Smooth muscle cell (in vitro differentiated cells): ENCODE results near the gene LDLRAD4. TPM values are rescaled to one million over a fixed set of nuclear protein-coding genes. Genes with fewer than 3 reads are reported as not detected.

Source experiments
- DNase-seq: peaks from one replicate; lab custom pipeline; 2025; ENCODE audit not compliant: unreplicated experiment; lab: John Stamatoyannopoulos, UW
- H2AFZ ChIP-seq: fragments of 200-600 bp; sonication (generic); 2 replicates; pipeline ENCODE4 v1.6.0; 2016; ENCODE audit warnings: antibody characterized with exemption, low read depth, mild to moderate bottlenecking
- H3F3A ChIP-seq: fragments of 200-600 bp; sonication (generic); 2 replicates; pipeline ENCODE4 v1.6.0; 2017; ENCODE audit warnings: antibody characterized with exemption, low read depth
- H3K27ac ChIP-seq: fragments of 200-600 bp; sonication (generic); 2 replicates; pipeline ENCODE4 v1.5.1; 2016; ENCODE audit warnings: low read depth, mild to moderate bottlenecking
- H3K27me3 ChIP-seq: fragments of 200-600 bp; sonication (generic); 2 replicates; pipeline ENCODE4 v1.6.1; 2016; ENCODE audit warnings: low read depth, mild to moderate bottlenecking
- H3K36me3 ChIP-seq: fragments of 200-600 bp; sonication (generic); 2 replicates; pipeline ENCODE4 v1.5.1; 2016; ENCODE audit warnings: low read depth
- H3K4me1 ChIP-seq: fragments of 200-600 bp; sonication (generic); 2 replicates; pipeline ENCODE4 v1.5.1; 2016; ENCODE audit warnings: low read depth
- H3K4me2 ChIP-seq: fragments of 200-600 bp; sonication (generic); 2 replicates; pipeline ENCODE4 v1.6.0; 2016; ENCODE audit warnings: mild to moderate bottlenecking
- H3K4me3 ChIP-seq: fragments of 200-600 bp; sonication (generic); 2 replicates; pipeline ENCODE4 v1.5.1; 2016; ENCODE audit warnings: mild to moderate bottlenecking
- H3K79me2 ChIP-seq: fragments of 200-600 bp; sonication (generic); 2 replicates; pipeline ENCODE4 v1.6.0; 2016; ENCODE audit warnings: low read depth, mild to moderate bottlenecking
- H3K9ac ChIP-seq: fragments of 200-600 bp; sonication (generic); 2 replicates; pipeline ENCODE4 v1.6.0; 2016; ENCODE audit warnings: low read depth
- H3K9me3 ChIP-seq: fragments of 200-600 bp; sonication (generic); replicated peaks from 2 replicates; pipeline ENCODE4 v1.5.1; 2016; ENCODE audit warnings: low read depth
- H4K20me1 ChIP-seq: fragments of 200-600 bp; sonication (generic); 2 replicates; pipeline ENCODE4 v1.6.0; 2016; ENCODE audit warnings: low read depth
- CTCF ChIP-seq: fragments of 200-600 bp; sonication (generic); IDR thresholded peaks from 2 replicates; pipeline ENCODE4 v1.5.1; 2017; ENCODE audit warnings: borderline replicate concordance, mild to moderate bottlenecking, antibody characterized with exemption; ENCODE audit not compliant: insufficient read depth, poor library complexity, severe bottlenecking
- WGBS: methylation state at CpG from one replicate; pipeline ENCODE4 v1.1.7; 2016; ENCODE audit warnings: low lambda C conversion rate; 5-methylcytosine and 5-hydroxymethylcytosine counted together
- polyA plus RNA-seq: library from polyadenylated mRNA; unstranded; fragments of >200 nt; fragmentation: Nextera tagmentation; extraction: Ambion mirVana; gene quantifications from 2 replicates; pipeline ENCODE4 v1.2.1, GENCODE V29; 2016
- total RNA-seq: library from RNA; depleted of rRNA; stranded (reverse); fragments of >200 nt; gene quantifications from 2 replicates; pipeline ENCODE4 v1.2.3, GENCODE V29; 2014

Gene LDLRAD4
- total and polyA plus RNA-seq, 2 experiments from 2014 or later = 36.2 to 48.3 TPM

- no peak overlapping the region for H3K4me3 ChIP-seq
- no peak for DNase-seq
- no peaks in the 10 kb centered on the region for H3F3A ChIP-seq
- H3K27ac ChIP-seq = no peak overlapping the region
- TF ChIP-seq CTCF = no peak
- WGBS = 86% methylated on average over 3 of the region's 3 CpGs
- H3K27me3 ChIP-seq = no peaks in the 10 kb centered on the region
- no peak overlapping the region for H3K4me2 ChIP-seq
- no peak overlapping the region for H2AFZ ChIP-seq
- no peaks in the 10 kb centered on the region for H3K36me3 ChIP-seq
- H3K9me3 ChIP-seq = peaks cover 4% of the 10 kb centered on the region
- no peaks in the 10 kb centered on the region for H4K20me1 ChIP-seq
- no peaks in the 10 kb centered on the region for H3K4me1 ChIP-seq
- H3K9ac ChIP-seq = no peak overlapping the region
- H3K79me2 ChIP-seq = no peaks in the 10 kb centered on the region
Observed at GRCh38 chr18:13201292-13201691, 17.3 kb upstream of the LDLRAD4 start.

GRCh38 chr18:13202571-13202970 lies 16.0 kb upstream of the LDLRAD4 start:
- no peak for DNase-seq
- Histone ChIP-seq H3K4me3 (no peak overlapping the region), H3K27me3 (no peaks in the 10 kb centered on the region), H2AFZ (no peak overlapping the region), H3K9me3 (peaks cover 4% of the 10 kb centered on the region), H3K27ac (no peak overlapping the region), H3K9ac (no peak overlapping the region), H4K20me1 (no peaks in the 10 kb centered on the region), H3K79me2 (no peaks in the 10 kb centered on the region), H3F3A (no peaks in the 10 kb centered on the region), H3K4me1 (no peaks in the 10 kb centered on the region), H3K36me3 (no peaks in the 10 kb centered on the region), H3K4me2 (no peak overlapping the region)
- no peak for TF ChIP-seq CTCF
- WGBS = 95% methylated on average over 8 of the region's 8 CpGs

- Histone ChIP-seq H3K27ac (no peak overlapping the region), H3K4me2 (no peak overlapping the region), H3K27me3 (no peaks in the 10 kb centered on the region), H3K79me2 (no peaks in the 10 kb centered on the region), H3F3A (no peaks in the 10 kb centered on the region), H3K36me3 (no peaks in the 10 kb centered on the region), H3K9ac (no peak overlapping the region), H3K4me1 (no peaks in the 10 kb centered on the region), H3K9me3 (no peaks in the 10 kb centered on the region), H2AFZ (no peak overlapping the region), H4K20me1 (no peaks in the 10 kb centered on the region), H3K4me3 (no peak overlapping the region)
- TF ChIP-seq CTCF = no peak
- DNase-seq = no peak
- 81% methylated on average over 6 of the region's 6 CpGs for WGBS
Observed at GRCh38 chr18:13206301-13206700, 12.3 kb upstream of the LDLRAD4 start.

GRCh38 chr18:13207294-13207693 lies 11.3 kb upstream of the LDLRAD4 start:
- no peaks in the 10 kb centered on the region for H3K36me3 ChIP-seq
- H3F3A ChIP-seq = no peaks in the 10 kb centered on the region
- H3K79me2 ChIP-seq = no peaks in the 10 kb centered on the region
- H3K9ac ChIP-seq = no peak overlapping the region
- H3K9me3 ChIP-seq = no peaks in the 10 kb centered on the region
- no peak overlapping the region for H3K4me2 ChIP-seq
- H3K4me3 ChIP-seq = no peak overlapping the region
- DNase-seq = no peak
- no peaks in the 10 kb centered on the region for H4K20me1 ChIP-seq
- H3K27me3 ChIP-seq = no peaks in the 10 kb centered on the region
- H3K4me1 ChIP-seq = no peaks in the 10 kb centered on the region
- no peak for TF ChIP-seq CTCF
- 96% methylated on average over 6 of the region's 6 CpGs for WGBS
- H3K27ac ChIP-seq = no peak overlapping the region
- no peak overlapping the region for H2AFZ ChIP-seq
